GM19455 (cell line): ENCODE measurements around the gene HDAC1.
"Not testable (repeated sequence)": the region's sequence is repeated elsewhere in the genome, so short reads cannot be mapped to it uniquely, and the experiment has no call there.

ENCODE experiments used
- ATAC-seq: cut with Tn5 transposase; IDR thresholded peaks from one replicate; pipeline ENCODE4 v1.9.1; 2021; ENCODE audit not compliant: unreplicated experiment

Gene HDAC1

DNA sequence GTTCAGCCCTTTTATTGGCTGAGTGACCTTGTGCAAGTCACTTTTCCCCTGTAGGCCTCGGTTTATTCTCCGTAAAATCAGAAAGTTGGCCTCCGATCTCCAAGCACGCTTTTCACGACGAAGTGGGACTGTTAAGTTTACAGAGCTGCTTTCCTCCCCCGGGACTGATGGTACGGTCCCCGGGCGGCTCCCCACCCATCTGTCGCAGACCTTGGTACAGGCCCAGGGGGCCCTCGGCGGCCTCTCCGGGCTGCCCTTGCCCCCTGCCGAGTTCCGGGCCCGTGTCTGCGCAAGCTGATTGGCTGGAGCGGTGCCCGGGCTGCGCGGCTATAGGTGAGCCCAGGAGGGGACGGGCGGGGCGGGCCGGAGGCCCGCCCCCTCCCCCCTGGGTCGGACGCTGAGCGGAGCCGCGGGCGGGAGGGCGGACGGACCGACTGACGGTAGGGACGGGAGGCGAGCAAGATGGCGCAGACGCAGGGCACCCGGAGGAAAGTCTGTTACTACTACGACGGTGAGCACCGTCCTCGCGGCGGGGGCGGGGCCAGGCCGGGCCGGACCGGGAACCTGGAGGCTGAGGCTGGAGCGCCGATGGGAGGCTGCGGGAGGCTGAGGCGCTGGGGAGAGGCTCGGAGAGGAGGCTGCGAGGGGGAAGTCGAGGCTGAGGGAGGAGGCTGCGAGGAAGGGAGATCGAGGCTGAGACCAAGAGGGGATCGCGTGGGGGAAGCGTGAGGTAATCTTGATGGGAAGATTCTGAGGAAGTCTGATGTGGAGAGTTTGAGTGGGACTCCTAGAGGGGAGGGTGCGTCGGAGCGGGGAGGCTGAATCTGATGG is at the start of gene HDAC1:
Gene HDAC1 (plus strand): TSS at position 376 of the 831 bp plus-strand sequence. CDS start 87 bp downstream, at position 463.
- ATAC-seq, result peak; percentile 97

GRCh38 chr1:32242341-32242851 is 49.5 kb upstream of the HDAC1 start:
- ATAC-seq, result no peak

DNA sequence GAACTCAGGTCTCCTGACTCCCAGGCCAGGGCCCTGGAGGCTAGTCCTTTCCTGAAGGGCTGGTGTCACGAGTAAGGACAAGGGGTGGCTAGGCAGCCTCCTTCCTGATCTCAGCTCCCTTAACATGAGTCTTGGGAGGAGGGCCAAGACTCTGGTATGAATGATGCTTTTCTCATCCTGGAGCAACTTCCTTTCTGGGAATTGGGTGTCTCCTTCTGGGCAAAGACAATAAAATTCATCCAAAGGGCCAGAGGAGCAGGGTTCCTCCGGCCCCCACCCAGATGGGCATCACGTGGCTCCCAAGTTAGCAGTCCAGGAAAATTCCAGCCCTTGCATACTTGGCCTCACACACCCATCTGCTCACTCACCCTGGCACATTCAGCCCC is 45.0 kb upstream of the HDAC1 start, which contains the start of gene FAM167B:
Gene FAM167B (plus strand): TSS at position 335 of the 386 bp plus-strand sequence. CDS start 200 bp downstream, outside the sequence.
- ATAC-seq, result no peak

DNA sequence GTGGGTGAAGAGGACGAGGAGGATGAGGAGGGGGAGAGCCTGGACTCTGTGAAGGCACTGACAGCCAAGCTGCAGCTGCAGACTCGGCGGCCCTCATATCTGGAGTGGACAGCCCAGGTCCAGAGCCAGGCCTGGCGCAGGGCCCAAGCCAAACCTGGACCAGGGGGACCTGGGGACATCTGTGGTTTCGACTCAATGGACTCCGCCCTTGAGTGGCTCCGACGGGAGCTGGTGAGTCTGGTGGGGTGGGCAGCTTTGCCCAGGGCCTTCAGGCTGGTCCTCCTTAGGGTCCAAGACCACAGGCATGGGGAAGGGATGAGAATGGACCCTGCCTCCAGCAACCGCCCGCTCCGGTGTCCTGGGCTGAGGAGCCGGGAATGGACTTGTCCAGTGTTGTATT is 44.4 kb upstream of the HDAC1 start:
- no peak for ATAC-seq

GRCh38 chr1:32247983-32248889 is 43.6 kb upstream of the HDAC1 start:
- no peak for ATAC-seq

- peak; percentile 42 for ATAC-seq
Measured at GRCh38 chr1:32249831-32250525, 41.9 kb upstream of the HDAC1 start.

GRCh38 chr1:32250893-32251716 is 40.8 kb upstream of the HDAC1 start, which contains the start of gene LCK:
Gene LCK (plus strand): TSS chr1:32251265. CDS start chr1:32274330, 23,065 bp downstream.
- no peak for ATAC-seq

- ATAC-seq, result no peak
Measured at GRCh38 chr1:32255072-32256071, 36.5 kb upstream of the HDAC1 start.

DNA sequence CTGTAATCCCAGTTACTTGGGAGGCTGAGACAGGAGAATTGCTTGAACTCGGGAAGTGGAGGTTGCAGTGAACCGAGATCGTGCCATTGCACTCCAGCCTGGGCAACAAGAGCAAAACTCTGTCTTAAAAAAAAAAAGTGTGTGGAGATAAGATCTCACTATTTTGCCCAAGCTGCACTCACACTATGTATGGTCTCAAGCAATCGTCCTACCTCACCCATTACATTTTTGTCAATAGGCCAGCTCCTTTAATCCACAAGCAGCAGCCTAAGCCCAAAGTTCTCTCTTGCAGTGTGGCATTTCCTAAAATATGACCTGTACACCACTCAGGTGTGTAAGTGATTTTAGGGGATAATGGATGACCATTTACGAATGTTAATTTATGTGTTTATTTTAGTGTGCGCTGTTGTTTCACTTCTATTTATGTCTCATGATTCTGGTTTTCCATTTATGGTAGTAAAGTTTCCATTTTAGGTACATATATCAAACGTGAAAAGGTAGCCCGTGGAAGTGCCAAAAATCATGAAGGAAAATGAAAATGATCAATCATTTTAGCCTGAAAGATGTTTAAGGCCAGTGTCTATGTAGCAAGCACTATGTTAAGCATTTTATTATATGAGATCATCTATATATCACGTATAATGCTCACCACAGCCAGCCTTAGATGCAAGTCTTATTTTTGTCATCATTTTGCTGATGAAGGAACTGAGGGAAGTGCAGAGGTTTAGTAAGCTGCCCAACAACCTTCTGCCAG is 35.2 kb upstream of the HDAC1 start:
- ATAC-seq, result no peak

GRCh38 chr1:32257227-32257508 is 34.7 kb upstream of the HDAC1 start:
- ATAC-seq, result no peak

DNA sequence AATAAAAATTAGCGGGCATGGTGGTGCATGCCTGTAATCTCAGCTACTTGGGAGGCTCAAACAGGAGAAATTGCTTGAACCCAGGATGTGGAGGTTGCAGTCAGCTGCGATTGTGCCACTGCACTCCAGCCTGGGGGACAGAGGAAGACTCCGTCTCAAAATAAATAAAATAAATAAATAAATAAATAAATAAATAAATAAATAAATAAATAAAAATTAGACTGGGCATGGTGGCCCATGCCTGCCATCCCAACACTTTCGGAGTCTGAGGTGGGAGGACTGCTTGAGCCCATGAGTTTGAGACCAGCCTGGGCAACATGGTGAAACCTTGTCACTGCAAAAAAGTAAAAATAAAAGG is 28.7 kb upstream of the HDAC1 start:
- ATAC-seq, result not testable (repeated sequence)

DNA sequence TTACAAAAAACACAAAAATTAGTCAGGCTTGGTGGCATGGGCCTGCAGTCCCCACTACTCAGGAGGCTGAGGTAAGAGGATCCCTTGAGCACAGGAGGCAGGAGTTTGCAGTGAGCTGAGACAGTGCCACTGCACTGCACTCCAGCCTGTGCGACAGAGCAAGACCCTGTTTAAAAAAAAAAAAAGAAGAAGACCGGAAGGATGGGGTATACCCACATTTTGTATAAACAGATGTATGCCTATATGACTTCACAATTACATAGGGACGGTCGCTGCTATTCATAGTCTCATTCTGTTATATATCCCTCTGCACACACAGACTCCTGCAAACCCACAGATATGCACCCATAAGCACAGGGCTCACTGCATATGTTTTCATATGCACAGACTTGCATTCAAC is 28.1 kb upstream of the HDAC1 start:
- no peak for ATAC-seq

GRCh38 chr1:32265846-32266245 is 26.0 kb upstream of the HDAC1 start:
- no peak for ATAC-seq

- ATAC-seq, result no peak
Measured at GRCh38 chr1:32266921-32267591, 24.8 kb upstream of the HDAC1 start.

GRCh38 chr1:32269744-32270143 is 22.1 kb upstream of the HDAC1 start:
- ATAC-seq, result no peak

GRCh38 chr1:32272557-32273390 is 19.1 kb upstream of the HDAC1 start:
- ATAC-seq, result no peak
